Gastrocnemius medialis (tissue), 4 donors: ENCODE measurements around the gene FIZ1. TPM values are rescaled to one million over a fixed set of nuclear protein-coding genes. Genes with fewer than 3 reads are reported as not detected.

Experiments used
- ATAC-seq, 2 donors: fragments of 150-250 bp; one replicate each; pipeline ENCODE4 v1.9.1; 2016
- DNase-seq, 2 donors: peaks; one replicate each; pipeline ENCODE4 v3.0.0-alpha.2; 2019
- H3K27ac ChIP-seq, 4 donors: fragments of 200-600 bp; sonication (generic); 1 replicate in 1 of 4; 2 replicates in 3 of 4; pipeline ENCODE4 v1.5.1; 2016 to 2018; ENCODE audit warnings: mild to moderate bottlenecking in 2 of 4, moderate library complexity in 1 of 4
- H3K27me3 ChIP-seq, 3 donors: fragments of 200-600 bp; sonication (generic) in 2 of 3; 1 replicate in 1 of 3; 2 replicates in 2 of 3; pipeline versions ENCODE4 v1.5.1 to v1.6.0; 2016 to 2019; ENCODE audit warnings: mild to moderate bottlenecking in 1 of 3, moderate library complexity in 1 of 3
- H3K36me3 ChIP-seq, 2 donors: fragments of 200-600 bp; sonication (generic) in 1 of 2; one replicate each; pipeline ENCODE4 v1.5.1; 2017 to 2018
- H3K4me1 ChIP-seq, 2 donors: fragments of 200-600 bp; sonication (generic) in 1 of 2; one replicate each; pipeline ENCODE4 v1.5.1; 2016 to 2017; ENCODE audit warnings: mild to moderate bottlenecking in 2 of 2
- H3K4me3 ChIP-seq, 4 donors: fragments of 200-600 bp; sonication (generic) in 3 of 4; 1 replicate in 1 of 4; 2 replicates in 3 of 4; pipeline ENCODE4 v1.5.1; 2016 to 2019; ENCODE audit warnings: mild to moderate bottlenecking in 2 of 4
- H3K9me3 ChIP-seq, 3 donors: fragments of 200-600 bp; sonication (generic) in 2 of 3; 1 replicate in 1 of 3; 2 replicates in 2 of 3; pipeline ENCODE4 v1.5.1; 2016 to 2019
- POLR2A ChIP-seq, 2 donors: fragments of 450-650 bp; IDR thresholded peaks; one replicate each; pipeline ENCODE4 v1.6.1; 2017; ENCODE audit warnings: antibody characterized with exemption in 2 of 2, mild to moderate bottlenecking in 2 of 2, moderate library complexity in 2 of 2
- in situ Hi-C, 4 donors: fragments of 200-750 bp; cut with MboI; loops; one replicate each; pipeline versions ENCODE4 v1.15.0 to v1.8.0; 2017; ENCODE audit warnings: low sequenced_read_pairs in 4 of 4
- intact Hi-C: fragments of 100-400 bp; cut with DNase I; formaldehyde crosslinking; loops from one replicate; pipeline ENCODE4 v1.15.1; 2023; ENCODE audit warnings: low total_unique reads
- total RNA-seq, 4 donors: library from RNA; depleted of rRNA; stranded (reverse); fragments of >200 nt; gene quantifications; one replicate each; pipeline versions ENCODE4 v1.1.0 to v1.2.3, GENCODE V29; 2016
- TF ChIP-seq, protein P1 (sequence below), 5 experiments: fragments of 450-650 bp in 3 of 5; fragments of 200-600 bp in 2 of 5; sonication (generic) in 2 of 5; IDR thresholded peaks in 4 of 5; conservative IDR thresholded peaks in 1 of 5; 1 replicate in 4 of 5; 2 replicates in 1 of 5; pipeline ENCODE4 v1.5.1; 2016 to 2019; ENCODE audit warnings: antibody characterized with exemption in 5 of 5, mild to moderate bottlenecking in 3 of 5, moderate library complexity in 3 of 5

Gene FIZ1
- total RNA-seq, 4 donors from 2014 or later, result 6.8 to 11.2 (median 7.4) TPM

DNA sequence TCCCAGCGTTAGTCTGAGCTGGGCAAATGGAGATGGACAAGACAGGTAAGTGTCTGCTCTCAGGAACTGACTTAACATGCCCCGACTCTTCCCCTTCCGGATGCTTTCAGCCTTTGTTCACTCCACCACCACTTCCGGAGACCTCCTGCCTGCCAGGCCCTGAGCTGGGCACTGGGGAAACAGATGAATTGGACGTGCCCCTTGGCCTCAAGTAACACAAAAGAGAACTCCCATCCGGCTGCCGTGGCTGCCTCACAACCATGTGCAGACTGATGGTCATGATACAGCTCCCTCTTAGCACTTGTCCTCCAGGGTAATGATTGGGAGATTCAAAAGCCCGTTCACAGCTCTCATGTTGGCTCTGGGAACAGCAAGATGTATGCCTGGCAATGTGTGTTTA is 18.1 kb upstream of the FIZ1 start:
- intact Hi-C loops, result no loop called here
- TF ChIP-seq POLR2A (IDR thresholded peaks at IDR 0.05), result no peak
- TF ChIP-seq, protein P1, sequence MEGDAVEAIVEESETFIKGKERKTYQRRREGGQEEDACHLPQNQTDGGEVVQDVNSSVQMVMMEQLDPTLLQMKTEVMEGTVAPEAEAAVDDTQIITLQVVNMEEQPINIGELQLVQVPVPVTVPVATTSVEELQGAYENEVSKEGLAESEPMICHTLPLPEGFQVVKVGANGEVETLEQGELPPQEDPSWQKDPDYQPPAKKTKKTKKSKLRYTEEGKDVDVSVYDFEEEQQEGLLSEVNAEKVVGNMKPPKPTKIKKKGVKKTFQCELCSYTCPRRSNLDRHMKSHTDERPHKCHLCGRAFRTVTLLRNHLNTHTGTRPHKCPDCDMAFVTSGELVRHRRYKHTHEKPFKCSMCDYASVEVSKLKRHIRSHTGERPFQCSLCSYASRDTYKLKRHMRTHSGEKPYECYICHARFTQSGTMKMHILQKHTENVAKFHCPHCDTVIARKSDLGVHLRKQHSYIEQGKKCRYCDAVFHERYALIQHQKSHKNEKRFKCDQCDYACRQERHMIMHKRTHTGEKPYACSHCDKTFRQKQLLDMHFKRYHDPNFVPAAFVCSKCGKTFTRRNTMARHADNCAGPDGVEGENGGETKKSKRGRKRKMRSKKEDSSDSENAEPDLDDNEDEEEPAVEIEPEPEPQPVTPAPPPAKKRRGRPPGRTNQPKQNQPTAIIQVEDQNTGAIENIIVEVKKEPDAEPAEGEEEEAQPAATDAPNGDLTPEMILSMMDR (IDR thresholded peaks at IDR 0.05 in 4 of 5, conservative IDR thresholded peaks at IDR 0.05 in 1 of 5), result no peak
- Histone ChIP-seq H3K4me3 (no peak overlapping the region), H3K4me1 (peaks cover 24 to 31% of the 10 kb centered on the region in 2 donors), H3K27ac (peak overlapping the region in 3 of 4 donors; percentile 5 to 98 (median 43)), H3K36me3 (peaks cover 0 to 26% of the 10 kb centered on the region in 2 donors), H3K27me3 (no peaks in the 10 kb centered on the region), H3K9me3 (no peaks in the 10 kb centered on the region)
- DNase-seq, result no peak
- in situ Hi-C loops, result no loop called here
- no peak for ATAC-seq

DNA sequence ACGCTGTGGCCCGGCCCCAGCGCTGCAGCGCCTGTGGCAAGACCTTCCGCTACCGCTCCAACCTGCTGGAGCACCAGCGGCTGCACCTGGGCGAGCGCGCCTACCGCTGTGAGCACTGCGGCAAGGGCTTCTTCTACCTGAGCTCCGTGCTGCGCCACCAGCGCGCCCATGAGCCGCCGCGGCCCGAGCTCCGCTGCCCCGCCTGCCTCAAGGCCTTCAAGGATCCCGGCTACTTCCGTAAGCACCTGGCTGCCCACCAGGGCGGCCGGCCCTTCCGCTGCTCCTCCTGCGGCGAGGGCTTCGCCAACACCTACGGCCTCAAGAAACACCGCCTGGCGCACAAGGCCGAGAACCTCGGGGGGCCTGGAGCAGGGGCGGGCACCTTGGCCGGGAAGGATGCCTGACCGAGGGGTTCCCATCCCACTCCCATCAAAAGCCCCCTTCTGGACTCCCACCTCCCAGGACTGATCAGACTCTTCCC is 17.1 kb upstream of the FIZ1 start:
- peaks cover 34 to 41% of the 10 kb centered on the region in 2 donors for H3K4me1 ChIP-seq
- intact Hi-C loops, result no loop called here
- no peak overlapping the region for H3K4me3 ChIP-seq
- no peaks in the 10 kb centered on the region for H3K9me3 ChIP-seq
- no peak overlapping the region for H3K27ac ChIP-seq
- H3K27me3 ChIP-seq, result no peaks in the 10 kb centered on the region
- DNase-seq, result no peak
- ATAC-seq, result no peak
- TF ChIP-seq, protein P1 (IDR thresholded peaks at IDR 0.05 in 4 of 5, conservative IDR thresholded peaks at IDR 0.05 in 1 of 5), result no peak
- no peak for TF ChIP-seq POLR2A (IDR thresholded peaks at IDR 0.05)
- in situ Hi-C loops, result no loop called here
- peaks cover 0 to 22% of the 10 kb centered on the region in 2 donors for H3K36me3 ChIP-seq

DNA sequence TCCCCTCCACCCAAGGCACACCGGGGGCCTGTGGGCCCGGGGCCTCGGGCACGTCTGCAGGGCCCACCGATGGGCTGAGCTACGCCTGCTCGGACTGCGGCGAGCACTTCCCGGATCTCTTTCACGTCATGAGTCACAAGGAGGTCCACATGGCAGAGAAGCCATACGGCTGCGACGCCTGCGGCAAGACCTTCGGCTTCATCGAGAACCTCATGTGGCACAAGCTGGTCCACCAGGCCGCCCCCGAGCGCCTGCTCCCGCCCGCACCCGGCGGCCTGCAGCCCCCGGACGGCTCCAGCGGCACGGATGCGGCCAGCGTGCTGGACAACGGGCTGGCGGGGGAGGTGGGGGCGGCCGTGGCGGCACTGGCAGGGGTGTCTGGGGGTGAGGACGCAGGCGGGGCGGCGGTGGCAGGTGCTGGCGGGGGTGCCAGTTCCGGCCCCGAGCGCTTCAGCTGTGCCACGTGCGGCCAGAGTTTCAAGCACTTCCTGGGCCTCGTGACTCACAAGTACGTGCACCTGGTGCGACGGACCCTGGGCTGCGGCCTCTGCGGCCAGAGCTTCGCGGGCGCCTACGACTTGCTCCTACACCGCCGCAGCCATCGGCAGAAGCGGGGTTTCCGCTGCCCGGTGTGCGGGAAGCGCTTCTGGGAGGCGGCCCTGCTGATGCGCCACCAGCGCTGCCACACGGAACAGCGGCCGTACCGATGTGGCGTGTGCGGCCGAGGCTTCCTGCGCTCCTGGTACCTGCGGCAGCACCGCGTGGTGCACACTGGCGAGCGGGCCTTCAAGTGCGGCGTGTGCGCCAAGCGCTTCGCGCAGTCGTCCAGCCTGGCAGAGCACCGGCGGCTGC is 16.5 kb upstream of the FIZ1 start:
- TF ChIP-seq, protein P1 (IDR thresholded peaks at IDR 0.05 in 4 of 5, conservative IDR thresholded peaks at IDR 0.05 in 1 of 5), result no peak
- no peak for TF ChIP-seq POLR2A (IDR thresholded peaks at IDR 0.05)
- peaks cover 37 to 43% of the 10 kb centered on the region in 2 donors for H3K4me1 ChIP-seq
- intact Hi-C loops, result no loop called here
- no peaks in the 10 kb centered on the region for H3K27me3 ChIP-seq
- no peaks in the 10 kb centered on the region for H3K9me3 ChIP-seq
- DNase-seq (no peak), ATAC-seq (no peak)
- no peak overlapping the region for H3K27ac ChIP-seq
- in situ Hi-C loops, result no loop called here
- H3K36me3 ChIP-seq, result peaks cover 0 to 19% of the 10 kb centered on the region in 2 donors
- no peak overlapping the region for H3K4me3 ChIP-seq

DNA sequence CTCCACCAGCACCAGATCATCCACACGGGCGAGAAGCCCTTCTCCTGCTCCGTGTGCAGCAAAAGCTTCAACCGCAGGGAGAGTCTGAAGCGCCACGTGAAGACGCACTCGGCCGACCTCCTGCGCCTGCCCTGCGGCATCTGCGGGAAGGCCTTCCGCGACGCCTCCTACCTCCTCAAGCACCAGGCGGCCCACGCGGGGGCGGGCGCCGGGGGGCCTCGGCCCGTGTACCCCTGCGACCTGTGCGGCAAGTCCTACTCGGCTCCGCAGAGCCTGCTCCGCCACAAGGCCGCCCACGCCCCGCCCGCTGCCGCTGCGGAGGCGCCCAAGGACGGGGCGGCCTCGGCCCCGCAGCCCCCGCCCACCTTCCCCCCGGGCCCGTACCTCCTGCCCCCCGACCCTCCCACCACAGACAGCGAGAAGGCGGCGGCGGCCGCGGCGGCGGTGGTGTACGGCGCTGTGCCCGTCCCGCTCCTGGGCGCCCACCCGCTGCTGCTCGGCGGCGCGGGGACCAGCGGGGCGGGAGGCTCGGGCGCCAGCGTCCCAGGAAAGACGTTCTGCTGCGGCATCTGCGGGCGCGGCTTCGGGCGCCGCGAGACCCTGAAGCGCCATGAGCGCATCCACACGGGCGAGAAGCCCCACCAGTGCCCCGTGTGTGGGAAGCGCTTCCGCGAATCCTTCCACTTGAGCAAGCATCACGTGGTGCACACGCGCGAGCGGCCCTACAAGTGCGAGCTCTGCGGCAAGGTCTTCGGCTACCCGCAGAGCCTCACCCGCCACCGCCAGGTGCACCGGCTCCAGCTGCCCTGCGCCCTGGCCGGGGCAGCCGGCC is 15.6 kb upstream of the FIZ1 start:
- in situ Hi-C loops, result no loop called here
- Histone ChIP-seq H3K36me3 (peaks cover 0 to 20% of the 10 kb centered on the region in 2 donors), H3K27ac (no peak overlapping the region), H3K4me3 (no peak overlapping the region), H3K4me1 (peaks cover 40 to 42% of the 10 kb centered on the region in 2 donors), H3K27me3 (no peaks in the 10 kb centered on the region), H3K9me3 (no peaks in the 10 kb centered on the region)
- intact Hi-C loops, result no loop called here
- no peak for DNase-seq
- no peak for ATAC-seq
- TF ChIP-seq POLR2A (IDR thresholded peaks at IDR 0.05), result no peak
- TF ChIP-seq, protein P1 (IDR thresholded peaks at IDR 0.05 in 4 of 5, conservative IDR thresholded peaks at IDR 0.05 in 1 of 5), result no peak
